Stimulated activated memory B cell treated with anti-CD40 and anti-IgM and Interleukin-4, amounts not matched to agents 10 μg/mL and 1 μg/mL and 100 μg/mL, for 72 hours (primary cell): ENCODE measurements around the gene FAM81A.

ENCODE experiments used
- ATAC-seq: fragments of 150-1000 bp; cut with Tn5 transposase; 2 replicates; pipeline ENCODE4 v1.10.0; 2021
- H3K27ac Mint-ChIP-seq: one replicate; pipeline ENCODE4 v1.8.0; 2022; ENCODE audit warnings: mild to moderate bottlenecking, mixed read lengths
- H3K27me3 Mint-ChIP-seq: one replicate; pipeline ENCODE4 v1.8.0; 2022; ENCODE audit warnings: mixed read lengths
- H3K36me3 Mint-ChIP-seq: one replicate; pipeline ENCODE4 v1.8.0; 2022; ENCODE audit warnings: mixed read lengths
- H3K4me1 Mint-ChIP-seq: one replicate; pipeline ENCODE4 v1.8.0; 2022; ENCODE audit warnings: mixed read lengths
- H3K4me3 Mint-ChIP-seq: one replicate; pipeline ENCODE4 v1.8.0; 2022; ENCODE audit warnings: mild to moderate bottlenecking, moderate library complexity, mixed read lengths
- H3K9me3 Mint-ChIP-seq: one replicate; pipeline ENCODE4 v1.8.0; 2022; ENCODE audit warnings: mixed read lengths

The FAM81A gene

GRCh38 chr15:59557581-59557980 is 119.6 kb downstream of the FAM81A start:
- H3K27me3 Mint-ChIP-seq, result no peaks in the 10 kb centered on the region
- no peak overlapping the region for H3K27ac Mint-ChIP-seq
- no peak for ATAC-seq
- no peaks in the 10 kb centered on the region for H3K9me3 Mint-ChIP-seq
- no peak overlapping the region for H3K4me3 Mint-ChIP-seq
- no peaks in the 10 kb centered on the region for H3K36me3 Mint-ChIP-seq
- peaks cover 2% of the 10 kb centered on the region for H3K4me1 Mint-ChIP-seq

GRCh38 chr15:59558851-59559250 is 120.9 kb downstream of the FAM81A start:
- no peak overlapping the region for H3K4me3 Mint-ChIP-seq
- peaks cover 6% of the 10 kb centered on the region for H3K4me1 Mint-ChIP-seq
- no peaks in the 10 kb centered on the region for H3K36me3 Mint-ChIP-seq
- no peak overlapping the region for H3K27ac Mint-ChIP-seq
- H3K27me3 Mint-ChIP-seq, result no peaks in the 10 kb centered on the region
- no peaks in the 10 kb centered on the region for H3K9me3 Mint-ChIP-seq
- ATAC-seq, result no peak

DNA sequence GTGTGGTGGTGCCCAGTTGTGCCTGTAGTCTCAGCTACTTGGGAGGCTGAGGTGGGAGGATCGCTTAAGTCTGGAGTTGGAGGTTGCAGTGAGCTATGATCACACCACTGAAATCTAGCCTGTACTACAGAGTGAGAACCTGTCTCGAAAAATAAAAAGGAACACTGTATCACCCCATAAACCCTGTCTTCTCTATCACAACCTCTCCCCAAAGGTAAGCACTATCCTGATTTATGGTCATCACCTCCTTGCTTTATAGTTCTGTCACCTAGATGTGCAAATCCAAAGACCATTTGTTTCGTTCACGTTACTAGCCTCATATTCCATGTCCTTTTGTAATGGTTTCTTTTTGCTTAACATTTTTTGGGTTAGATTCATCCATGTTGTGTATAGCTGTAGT is 123.6 kb downstream of the FAM81A start:
- ATAC-seq, result no peak
- no peak overlapping the region for H3K27ac Mint-ChIP-seq
- H3K9me3 Mint-ChIP-seq, result peaks cover 2% of the 10 kb centered on the region
- peaks cover 6% of the 10 kb centered on the region for H3K4me1 Mint-ChIP-seq
- H3K27me3 Mint-ChIP-seq, result no peaks in the 10 kb centered on the region
- H3K36me3 Mint-ChIP-seq, result no peaks in the 10 kb centered on the region
- H3K4me3 Mint-ChIP-seq, result no peak overlapping the region

- H3K27ac Mint-ChIP-seq, result no peak overlapping the region
- ATAC-seq, result no peak
- H3K4me3 Mint-ChIP-seq, result no peak overlapping the region
- H3K4me1 Mint-ChIP-seq, result peaks cover 6% of the 10 kb centered on the region
- no peaks in the 10 kb centered on the region for H3K27me3 Mint-ChIP-seq
- H3K9me3 Mint-ChIP-seq, result peaks cover 2% of the 10 kb centered on the region
- H3K36me3 Mint-ChIP-seq, result no peaks in the 10 kb centered on the region
Measured at GRCh38 chr15:59562448-59563186, 124.6 kb downstream of the FAM81A start.

DNA sequence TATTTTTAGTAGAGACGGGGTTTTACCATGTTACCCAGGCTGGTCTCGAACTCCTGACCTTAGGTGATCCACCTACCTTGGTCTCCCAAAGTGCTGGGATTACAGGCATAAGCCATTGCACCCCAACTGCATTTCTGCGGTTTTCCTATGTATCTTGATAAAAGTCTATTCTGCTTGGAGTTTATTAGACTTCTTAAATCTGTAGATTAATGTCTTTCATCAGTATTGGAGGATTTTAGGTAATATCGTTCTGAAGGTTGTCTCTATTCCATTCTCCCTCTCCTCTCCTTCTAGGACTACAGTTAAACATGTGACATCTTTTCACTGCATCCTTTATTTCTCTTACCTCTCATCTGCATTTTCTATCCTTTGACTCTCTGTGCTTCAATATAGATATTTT is 127.3 kb downstream of the FAM81A start:
- Mint-ChIP-seq H3K9me3 (peaks cover 2% of the 10 kb centered on the region), H3K36me3 (no peaks in the 10 kb centered on the region), H3K27me3 (no peaks in the 10 kb centered on the region), H3K27ac (no peak overlapping the region), H3K4me3 (no peak overlapping the region), H3K4me1 (peaks cover 22% of the 10 kb centered on the region)
- ATAC-seq, result no peak

DNA sequence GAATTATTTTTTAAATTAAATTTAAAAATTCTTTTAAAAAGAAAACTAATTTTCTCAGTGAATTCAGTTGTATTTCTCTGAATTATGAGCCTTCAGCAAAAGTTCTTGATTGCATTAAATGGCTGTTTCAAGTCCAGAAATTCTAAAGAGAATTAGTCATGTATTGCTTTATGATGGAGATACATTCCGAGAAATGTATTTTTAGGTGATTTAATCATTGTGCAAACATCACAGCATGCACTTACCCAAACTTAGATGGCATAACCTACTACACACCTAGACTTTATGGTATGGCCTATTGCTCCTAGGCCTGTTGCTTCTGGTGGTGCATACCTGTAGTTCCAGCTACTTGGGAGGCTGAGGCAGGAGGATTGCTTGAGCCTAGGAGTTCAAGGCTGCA is 129.3 kb downstream of the FAM81A start:
- Mint-ChIP-seq H3K9me3 (peaks cover 2% of the 10 kb centered on the region), H3K4me1 (peaks cover 22% of the 10 kb centered on the region), H3K4me3 (no peak overlapping the region), H3K36me3 (no peaks in the 10 kb centered on the region), H3K27ac (no peak overlapping the region), H3K27me3 (no peaks in the 10 kb centered on the region)
- no peak for ATAC-seq

DNA sequence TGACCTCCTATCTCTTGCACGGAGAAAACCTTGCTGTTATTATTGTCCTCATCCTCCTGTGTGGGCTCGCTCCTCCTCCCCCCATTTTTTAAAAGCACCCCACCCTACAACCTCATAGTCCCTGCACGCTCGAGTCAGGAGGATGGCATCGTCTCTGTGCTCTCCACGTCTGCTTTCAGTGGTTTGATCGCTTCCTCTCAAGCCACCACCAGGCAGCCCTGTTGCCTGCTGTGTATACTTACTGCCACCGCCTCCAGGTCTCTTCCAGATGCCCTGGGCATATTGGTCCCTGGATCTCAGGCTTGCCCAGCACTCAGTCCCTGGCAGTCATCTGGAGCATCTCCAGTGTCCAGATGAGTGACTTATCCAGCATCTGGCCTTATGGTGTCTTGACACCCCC is 131.5 kb downstream of the FAM81A start:
- Mint-ChIP-seq H3K27ac (peak overlapping the region; percentile 0), H3K36me3 (no peaks in the 10 kb centered on the region), H3K4me1 (peaks cover 16% of the 10 kb centered on the region), H3K27me3 (no peaks in the 10 kb centered on the region), H3K4me3 (no peak overlapping the region), H3K9me3 (peaks cover 2% of the 10 kb centered on the region)
- peak; percentile 63 for ATAC-seq

GRCh38 chr15:59570315-59570714 is 132.3 kb downstream of the FAM81A start:
- Mint-ChIP-seq H3K4me1 (peaks cover 16% of the 10 kb centered on the region), H3K27me3 (no peaks in the 10 kb centered on the region), H3K4me3 (no peak overlapping the region), H3K27ac (no peak overlapping the region), H3K9me3 (peaks cover 2% of the 10 kb centered on the region), H3K36me3 (no peaks in the 10 kb centered on the region)
- no peak for ATAC-seq

DNA sequence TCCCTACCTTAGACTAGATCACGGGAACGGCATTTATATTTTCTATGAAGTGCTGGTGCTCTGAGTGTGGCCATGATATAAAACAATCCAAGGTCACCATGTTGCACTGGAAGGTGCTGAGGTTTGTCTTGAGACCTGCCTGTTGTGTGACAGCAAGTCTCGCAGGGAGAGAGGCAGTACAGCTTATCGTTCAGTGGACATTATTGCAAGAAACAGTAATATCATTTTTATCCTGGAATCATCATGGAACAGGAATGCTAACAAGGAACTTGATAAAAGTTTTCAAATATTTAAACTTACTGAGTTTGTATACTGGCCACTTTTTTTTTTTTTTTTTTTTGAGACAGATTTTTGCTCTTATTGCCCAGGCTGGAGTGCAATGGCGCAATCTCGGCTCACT is 133.6 kb downstream of the FAM81A start:
- no peak overlapping the region for H3K4me3 Mint-ChIP-seq
- H3K9me3 Mint-ChIP-seq, result no peaks in the 10 kb centered on the region
- no peaks in the 10 kb centered on the region for H3K27me3 Mint-ChIP-seq

More for the DNA sequence above, 133.6 kb downstream of the FAM81A start:
- H3K27ac Mint-ChIP-seq, result no peak overlapping the region
- H3K36me3 Mint-ChIP-seq, result no peaks in the 10 kb centered on the region
- no peak for ATAC-seq
- H3K4me1 Mint-ChIP-seq, result peaks cover 16% of the 10 kb centered on the region
